Stomach (tissue), 9 donors: ENCODE results near the gene MIGA2. TPM values are rescaled to one million over a fixed set of nuclear protein-coding genes. Genes with fewer than 3 reads are reported as not detected.

ENCODE experiments used
- DNase-seq, 2 donors: peaks; one replicate each; pipeline versions ENCODE4 v3.0.0 to v3.0.0-alpha.2; 2013 to 2019
- H3K27ac ChIP-seq, 5 donors: fragments of 200-600 bp in 4 of 5; sonication (generic) in 4 of 5; one replicate each; pipeline ENCODE4 v1.5.1; 2013 to 2019; ENCODE audit warnings: mild to moderate bottlenecking in 1 of 5, moderate library complexity in 1 of 5
- H3K27me3 ChIP-seq, 3 donors: fragments of 200-600 bp; sonication (generic); one replicate each; pipeline ENCODE4 v1.5.1; 2017 to 2019; ENCODE audit warnings: mixed run types in 1 of 3
- H3K36me3 ChIP-seq, 4 donors: fragments of 200-600 bp; sonication (generic); 1 replicate in 3 of 4; 2 replicates in 1 of 4; pipeline ENCODE4 v1.5.1; 2016 to 2019
- H3K4me1 ChIP-seq, 4 donors: fragments of 200-600 bp; sonication (generic); one replicate each; pipeline ENCODE4 v1.5.1; 2016 to 2019
- H3K4me3 ChIP-seq, 4 donors: fragments of 200-600 bp; sonication (generic) in 3 of 4; one replicate each; pipeline ENCODE4 v1.5.1; 2016 to 2019; ENCODE audit warnings: mild to moderate bottlenecking in 1 of 4
- H3K9me3 ChIP-seq, 4 donors: fragments of 200-600 bp; sonication (generic); one replicate each; pipeline ENCODE4 v1.5.1; 2016 to 2019
- EP300 ChIP-seq: sonication (generic); formaldehyde crosslinking; IDR thresholded peaks from one replicate; pipeline ENCODE4 v1.6.1; 2017; ENCODE audit warnings: antibody characterized with exemption
- POLR2A ChIP-seq, 4 donors: fragments of 450-650 bp; IDR thresholded peaks; one replicate each; pipeline ENCODE4 v1.6.1; 2016; ENCODE audit warnings: antibody characterized with exemption in 4 of 4, control low read depth in 2 of 4, mild to moderate bottlenecking in 1 of 4, moderate library complexity in 1 of 4
- POLR2AphosphoS5 ChIP-seq, 3 donors: sonication (generic); formaldehyde crosslinking; IDR thresholded peaks; one replicate each; pipeline ENCODE4 v1.6.1; 2016; ENCODE audit warnings: antibody characterized with exemption in 3 of 3
- WGBS, 5 donors: extraction: QIAGEN DNeasy Blood & Tissue Kit in 3 of 5; methylation state at CpG; one replicate each; pipeline versions ENCODE4 v1.1.5 to v1.1.7; 2013 to 2018; 5-methylcytosine and 5-hydroxymethylcytosine counted together
- intact Hi-C: fragments of 100-400 bp; cut with DNase I; formaldehyde crosslinking; loops from one replicate; pipeline ENCODE4 v1.15.1; 2023; ENCODE audit warnings: low total_unique reads
- polyA plus RNA-seq, 3 donors: library from polyadenylated mRNA; stranded (reverse); fragments of 200-250 nt; gene quantifications; one replicate each; pipeline ENCODE4 v1.2.3, GENCODE V29; 2013
- total RNA-seq, 5 donors: library from RNA; depleted of rRNA; stranded (reverse); fragments of >200 nt; gene quantifications; one replicate each; pipeline versions ENCODE4 v1.1.0 to v1.2.3, GENCODE V29; 2014 to 2016
- TF ChIP-seq, protein P1 (sequence below), 7 experiments: fragments of 450-650 bp in 4 of 7; fragments of 200-600 bp in 3 of 7; sonication (generic) in 3 of 7; IDR thresholded peaks; one replicate each; pipeline ENCODE4 v1.5.1; 2016 to 2019; ENCODE audit warnings: antibody characterized with exemption in 7 of 7, control low read depth in 2 of 7, mild to moderate bottlenecking in 1 of 7
- donor health status: healthy with polysubstance abuse.
- donor health status: Bipolar disorder and iron deficiency.
- donor health status: healthy.

The MIGA2 gene
- total and polyA plus RNA-seq, 8 donors, result 9.0 to 175 (median 39.5) TPM

DNA sequence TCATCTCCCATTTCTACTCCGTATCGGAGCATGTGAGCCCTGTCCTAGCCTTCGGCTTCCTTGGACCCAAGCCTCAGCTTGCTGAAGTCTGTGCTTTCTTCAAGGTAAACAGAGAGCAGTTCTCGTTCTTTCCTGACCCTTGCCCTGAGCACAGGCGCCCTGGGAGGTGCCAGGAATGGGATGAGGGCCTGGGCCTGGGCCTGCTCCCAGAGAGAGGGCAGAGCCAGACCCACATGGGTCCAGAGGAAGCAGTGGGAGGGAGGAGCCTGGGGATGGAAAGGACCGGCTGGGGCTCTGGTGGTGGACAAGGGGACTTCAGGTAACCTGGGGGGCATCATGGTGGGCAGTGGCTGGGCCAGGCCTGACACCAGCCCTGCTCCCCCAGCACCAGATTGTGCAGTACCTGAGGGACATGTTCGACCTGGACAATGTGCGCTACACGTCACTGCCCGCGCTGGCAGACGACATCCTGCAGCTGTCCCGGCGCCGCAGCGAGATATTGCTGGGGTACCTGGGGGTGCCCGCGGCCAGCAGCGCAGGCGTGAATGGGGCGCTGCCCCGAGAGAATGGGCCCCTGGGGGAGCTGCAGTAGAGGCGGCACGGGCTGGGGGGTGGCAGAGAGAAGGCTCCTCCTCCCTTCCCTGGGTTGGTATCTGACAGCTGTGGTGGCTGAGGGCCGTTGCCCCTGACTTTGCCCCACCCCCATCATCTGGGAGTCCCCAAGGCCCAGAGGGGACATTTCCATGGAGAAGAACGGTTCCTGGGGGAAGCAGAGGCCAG lies 33.6 kb downstream of the MIGA2 start:
- peak overlapping the region; percentile 81 to 93 (median 85) for H3K27ac ChIP-seq
- no peak for DNase-seq
- H3K36me3 ChIP-seq, result peaks cover 23 to 64% (median 60%) of the 10 kb centered on the region in 4 donors
- no peaks in the 10 kb centered on the region for H3K9me3 ChIP-seq
- peaks cover 20 to 43% (median 35%) of the 10 kb centered on the region in 4 donors for H3K4me1 ChIP-seq
- TF ChIP-seq POLR2AphosphoS5 (IDR thresholded peaks at IDR 0.05), result no peak
- TF ChIP-seq, protein P1, sequence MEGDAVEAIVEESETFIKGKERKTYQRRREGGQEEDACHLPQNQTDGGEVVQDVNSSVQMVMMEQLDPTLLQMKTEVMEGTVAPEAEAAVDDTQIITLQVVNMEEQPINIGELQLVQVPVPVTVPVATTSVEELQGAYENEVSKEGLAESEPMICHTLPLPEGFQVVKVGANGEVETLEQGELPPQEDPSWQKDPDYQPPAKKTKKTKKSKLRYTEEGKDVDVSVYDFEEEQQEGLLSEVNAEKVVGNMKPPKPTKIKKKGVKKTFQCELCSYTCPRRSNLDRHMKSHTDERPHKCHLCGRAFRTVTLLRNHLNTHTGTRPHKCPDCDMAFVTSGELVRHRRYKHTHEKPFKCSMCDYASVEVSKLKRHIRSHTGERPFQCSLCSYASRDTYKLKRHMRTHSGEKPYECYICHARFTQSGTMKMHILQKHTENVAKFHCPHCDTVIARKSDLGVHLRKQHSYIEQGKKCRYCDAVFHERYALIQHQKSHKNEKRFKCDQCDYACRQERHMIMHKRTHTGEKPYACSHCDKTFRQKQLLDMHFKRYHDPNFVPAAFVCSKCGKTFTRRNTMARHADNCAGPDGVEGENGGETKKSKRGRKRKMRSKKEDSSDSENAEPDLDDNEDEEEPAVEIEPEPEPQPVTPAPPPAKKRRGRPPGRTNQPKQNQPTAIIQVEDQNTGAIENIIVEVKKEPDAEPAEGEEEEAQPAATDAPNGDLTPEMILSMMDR (IDR thresholded peaks at IDR 0.05), result peak in 1 of 7 experiments; percentile 1
- TF ChIP-seq POLR2A (IDR thresholded peaks at IDR 0.05), result no peak
- intact Hi-C loops, result no loop called here
- no peak overlapping the region for H3K4me3 ChIP-seq
- no peaks in the 10 kb centered on the region for H3K27me3 ChIP-seq
- 76 to 91% (median 79%) methylated on average over 21 to 26 of the region's 26 CpGs for WGBS, 5 donors

DNA sequence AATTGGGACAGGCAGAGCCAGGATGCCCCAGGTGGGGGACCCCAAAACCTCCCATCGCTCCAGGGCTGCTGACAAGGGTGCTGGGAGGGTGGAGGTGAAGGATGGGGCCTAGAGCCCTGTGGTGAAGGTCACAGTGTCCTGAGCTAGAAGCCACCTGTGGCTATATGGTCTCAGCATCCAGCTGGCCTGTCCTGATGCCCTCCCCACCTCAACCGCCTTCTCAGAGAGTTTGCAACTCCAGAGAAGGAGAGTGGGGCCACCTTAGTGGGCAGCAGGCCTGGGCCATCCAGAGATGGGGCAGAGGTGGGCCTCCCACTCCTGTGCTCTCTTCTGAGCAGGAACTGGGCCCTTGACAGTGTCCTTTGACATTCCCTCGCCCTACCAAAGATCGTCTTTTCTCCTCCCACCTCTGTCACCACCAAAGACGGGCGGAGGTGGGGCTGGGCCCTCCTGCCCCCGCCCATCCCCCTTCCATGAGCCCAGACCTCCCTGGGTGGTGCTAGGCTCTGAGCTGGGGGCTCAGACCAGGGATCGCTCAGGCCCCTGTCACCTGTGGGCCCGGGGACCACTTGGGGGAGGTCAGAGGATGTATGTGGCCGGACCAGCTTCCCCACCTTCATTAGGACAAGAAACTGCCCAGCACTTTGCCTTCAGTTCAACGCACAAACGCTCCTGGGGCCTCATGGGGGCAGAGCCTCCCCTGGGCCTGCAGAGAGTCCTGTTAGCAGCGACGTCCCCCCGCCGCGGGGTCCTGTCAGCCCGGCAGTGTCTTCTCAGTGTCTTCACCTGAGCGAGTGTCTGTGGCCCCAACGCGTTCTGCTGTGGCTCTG lies 34.5 kb downstream of the MIGA2 start:
- H3K27ac ChIP-seq, result peak overlapping the region in 2 of 5 donors; percentile 83 to 88
- TF ChIP-seq EP300, result no peak
- TF ChIP-seq POLR2AphosphoS5 (IDR thresholded peaks at IDR 0.05), result no peak
- H3K9me3 ChIP-seq, result no peaks in the 10 kb centered on the region
- intact Hi-C loops, result no loop called here
- DNase-seq, result no peak
- no peaks in the 10 kb centered on the region for H3K27me3 ChIP-seq
- peaks cover 20 to 43% (median 36%) of the 10 kb centered on the region in 4 donors for H3K4me1 ChIP-seq
- peaks cover 18 to 55% (median 51%) of the 10 kb centered on the region in 4 donors for H3K36me3 ChIP-seq
- WGBS, 5 donors, result 72 to 85% (median 82%) methylated on average over 21 of the region's 21 CpGs
- no peak overlapping the region for H3K4me3 ChIP-seq

DNA sequence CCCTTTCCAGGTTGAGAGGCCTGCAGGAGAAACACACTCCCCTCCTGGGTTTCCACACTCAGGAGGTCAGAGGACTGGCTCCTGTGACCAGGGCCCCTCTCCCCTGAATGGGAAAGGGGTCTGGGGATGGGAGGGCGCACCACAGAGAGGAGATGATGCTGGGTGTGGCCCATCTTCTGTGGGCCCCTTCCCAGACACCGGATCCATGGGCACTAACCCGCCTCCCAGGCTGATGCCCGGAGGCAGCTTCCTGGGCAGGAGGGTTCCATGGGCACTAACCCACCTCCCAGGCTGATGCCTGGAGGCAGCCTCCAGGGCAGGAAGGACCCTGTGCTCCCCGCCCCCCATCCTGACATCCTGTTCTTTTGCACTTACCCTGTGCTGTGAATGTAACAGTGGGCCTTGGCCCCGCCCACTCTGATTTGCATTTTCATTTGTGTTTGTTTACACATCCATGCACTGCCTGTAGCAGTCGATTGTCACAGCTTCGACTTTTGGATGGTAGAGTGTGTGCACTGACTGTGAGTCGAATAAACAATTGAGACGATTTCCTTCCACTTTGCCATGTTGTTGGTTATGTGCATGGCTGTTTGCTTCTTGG lies 35.2 kb downstream of the MIGA2 start:
- no peak overlapping the region for H3K27ac ChIP-seq
- intact Hi-C loops, result no loop called here
- H3K4me1 ChIP-seq, result peaks cover 20 to 49% (median 42%) of the 10 kb centered on the region in 4 donors
- DNase-seq, result peak; percentile 36 to 55
- 64 to 77% (median 65%) methylated on average over 10 of the region's 10 CpGs for WGBS, 5 donors
- TF ChIP-seq EP300 (no peak), POLR2A (IDR thresholded peaks at IDR 0.05) (no peak), POLR2AphosphoS5 (IDR thresholded peaks at IDR 0.05) (no peak)
- TF ChIP-seq, protein P1 (IDR thresholded peaks at IDR 0.05), result no peak
- no peak overlapping the region for H3K4me3 ChIP-seq
- no peaks in the 10 kb centered on the region for H3K9me3 ChIP-seq
- no peaks in the 10 kb centered on the region for H3K27me3 ChIP-seq
- peaks cover 15 to 51% (median 48%) of the 10 kb centered on the region in 4 donors for H3K36me3 ChIP-seq

DNA sequence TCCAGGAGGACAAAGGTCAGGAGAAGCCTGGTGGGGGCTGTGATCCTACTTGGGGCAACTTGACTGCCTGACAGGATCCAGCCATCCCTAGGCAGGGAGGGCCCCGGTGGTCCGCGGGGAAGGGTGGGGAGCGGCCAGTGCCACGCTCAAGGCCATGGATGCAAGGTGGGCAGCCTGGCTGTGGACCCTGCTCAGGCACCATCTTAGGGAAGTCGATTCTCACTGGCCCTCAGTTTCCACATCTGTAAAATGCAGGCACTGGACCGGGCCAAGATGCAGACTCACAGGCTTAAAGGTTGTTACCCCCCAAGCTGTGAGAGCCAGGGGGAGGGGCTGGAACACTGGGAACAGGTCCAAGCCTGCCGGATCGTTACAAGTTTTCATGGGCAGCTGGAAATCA lies 35.7 kb downstream of the MIGA2 start:
- no peak for DNase-seq
- WGBS, 5 donors, result 61 to 73% (median 66%) methylated on average over 8 to 9 of the region's 9 CpGs
- Histone ChIP-seq H3K4me1 (peaks cover 20 to 54% (median 43%) of the 10 kb centered on the region in 4 donors), H3K27me3 (no peaks in the 10 kb centered on the region), H3K36me3 (peaks cover 15 to 46% (median 45%) of the 10 kb centered on the region in 4 donors), H3K9me3 (no peaks in the 10 kb centered on the region), H3K27ac (no peak overlapping the region), H3K4me3 (no peak overlapping the region)
- intact Hi-C loops, result no loop called here
- TF ChIP-seq, protein P1 (IDR thresholded peaks at IDR 0.05), result no peak
- no peak for TF ChIP-seq POLR2A (IDR thresholded peaks at IDR 0.05)
- TF ChIP-seq EP300, result no peak
- no peak for TF ChIP-seq POLR2AphosphoS5 (IDR thresholded peaks at IDR 0.05)
